ENCODE results near the gene CEP162.

Gene CEP162

GRCh38 chr6:84074988-84075781 is 152.3 kb downstream of the CEP162 start:
- H3K27me3 ChIP-seq (replicated peaks): no peaks in the 10 kb centered on the region
- in situ Hi-C loops (cut with HindIII; ENCODE audit: low pct_ligation_motif_present, low sequenced_read_pairs): no loop called here
- H3K27ac ChIP-seq: no peak overlapping the region
- H3K4me3 ChIP-seq (ENCODE audit: low read depth, low read length): no peak overlapping the region
- DNase-seq: peak; percentile 38
- TF ChIP-seq CTCF (IDR thresholded peaks at IDR 0.05; ENCODE audit: low read depth, low read length, missing control alignments): no peak
- no peaks in the 10 kb centered on the region for H3K36me3 ChIP-seq (replicated peaks)
